Activated T-helper 17 cell treated with anti-CD3 and anti-CD28 coated beads, Interleukin-2, amount 50 U/mL, for 72 hours (primary cell): ENCODE measurements around the gene RAB31. TPM values are rescaled to one million over a fixed set of nuclear protein-coding genes. Genes with fewer than 3 reads are reported as not detected.

Experiments used
- ATAC-seq: fragments of 150-1000 bp; cut with Tn5 transposase; replicated peaks from 2 replicates; pipeline ENCODE4 v1.10.0; 2021; ENCODE audit warnings: mild to moderate bottlenecking, moderate library complexity
- H3K27ac Mint-ChIP-seq: one replicate; pipeline ENCODE4 v1.8.0; 2022; ENCODE audit warnings: mixed read lengths
- H3K27me3 Mint-ChIP-seq: one replicate; pipeline ENCODE4 v1.8.0; 2022; ENCODE audit warnings: mixed read lengths
- H3K36me3 Mint-ChIP-seq: one replicate; pipeline ENCODE4 v1.8.0; 2022; ENCODE audit warnings: low read depth, mild to moderate bottlenecking, mixed read lengths
- H3K4me1 Mint-ChIP-seq: one replicate; pipeline ENCODE4 v1.8.0; 2022; ENCODE audit warnings: mixed read lengths
- H3K4me3 Mint-ChIP-seq: one replicate; pipeline ENCODE4 v1.8.0; 2022; ENCODE audit warnings: mild to moderate bottlenecking, mixed read lengths
- H3K9me3 Mint-ChIP-seq: one replicate; pipeline ENCODE4 v1.8.0; 2022; ENCODE audit warnings: mixed read lengths
- total RNA-seq, 2 donors: library from RNA; stranded (reverse); gene quantifications; one replicate each; pipeline ENCODE4 v1.2.3, GENCODE V29; 2022

Gene RAB31
- total RNA-seq, 2 donors from 2014 or later, result 0.08 to 0.69 TPM

- Mint-ChIP-seq H3K27ac (no peak overlapping the region), H3K4me3 (no peak overlapping the region), H3K4me1 (no peaks in the 10 kb centered on the region), H3K27me3 (peaks cover 25% of the 10 kb centered on the region), H3K36me3 (no peaks in the 10 kb centered on the region), H3K9me3 (no peaks in the 10 kb centered on the region)
- no peak for ATAC-seq
Measured at GRCh38 chr18:9683418-9684396, 24.4 kb upstream of the RAB31 start.

- ATAC-seq, result peak; percentile 42
- H3K4me1 Mint-ChIP-seq, result no peaks in the 10 kb centered on the region
- peaks cover 25% of the 10 kb centered on the region for H3K27me3 Mint-ChIP-seq
- H3K27ac Mint-ChIP-seq, result no peak overlapping the region
- H3K4me3 Mint-ChIP-seq, result peak overlapping the region; percentile 37
- H3K36me3 Mint-ChIP-seq, result no peaks in the 10 kb centered on the region
- no peaks in the 10 kb centered on the region for H3K9me3 Mint-ChIP-seq
Measured at GRCh38 chr18:9684881-9685614, 23.1 kb upstream of the RAB31 start.

- Mint-ChIP-seq H3K9me3 (no peaks in the 10 kb centered on the region), H3K27me3 (peaks cover 25% of the 10 kb centered on the region), H3K4me1 (no peaks in the 10 kb centered on the region), H3K4me3 (peak overlapping the region; percentile 37), H3K27ac (no peak overlapping the region), H3K36me3 (no peaks in the 10 kb centered on the region)
- ATAC-seq, result no peak
Measured at GRCh38 chr18:9685615-9685890, 22.5 kb upstream of the RAB31 start.

- no peaks in the 10 kb centered on the region for H3K9me3 Mint-ChIP-seq
- H3K27ac Mint-ChIP-seq, result no peak overlapping the region
- no peak for ATAC-seq
- peaks cover 17% of the 10 kb centered on the region for H3K27me3 Mint-ChIP-seq
- H3K36me3 Mint-ChIP-seq, result no peaks in the 10 kb centered on the region
- no peaks in the 10 kb centered on the region for H3K4me1 Mint-ChIP-seq
- H3K4me3 Mint-ChIP-seq, result no peak overlapping the region
Measured at GRCh38 chr18:9688036-9688741, 19.9 kb upstream of the RAB31 start.

GRCh38 chr18:9689253-9689652, 18.8 kb upstream of the RAB31 start:
- no peak for ATAC-seq
- H3K9me3 Mint-ChIP-seq, result no peaks in the 10 kb centered on the region
- H3K27ac Mint-ChIP-seq, result no peak overlapping the region
- no peaks in the 10 kb centered on the region for H3K36me3 Mint-ChIP-seq
- H3K4me3 Mint-ChIP-seq, result no peak overlapping the region
- no peaks in the 10 kb centered on the region for H3K4me1 Mint-ChIP-seq
- peaks cover 18% of the 10 kb centered on the region for H3K27me3 Mint-ChIP-seq

GRCh38 chr18:9690418-9691188, 17.5 kb upstream of the RAB31 start:
- H3K4me1 Mint-ChIP-seq, result no peaks in the 10 kb centered on the region
- no peaks in the 10 kb centered on the region for H3K36me3 Mint-ChIP-seq
- ATAC-seq, result no peak
- no peak overlapping the region for H3K4me3 Mint-ChIP-seq
- no peak overlapping the region for H3K27ac Mint-ChIP-seq
- H3K27me3 Mint-ChIP-seq, result peaks cover 17% of the 10 kb centered on the region
- H3K9me3 Mint-ChIP-seq, result no peaks in the 10 kb centered on the region

GRCh38 chr18:9691235-9691634, 16.9 kb upstream of the RAB31 start:
- Mint-ChIP-seq H3K4me3 (no peak overlapping the region), H3K4me1 (no peaks in the 10 kb centered on the region), H3K27me3 (peaks cover 17% of the 10 kb centered on the region), H3K36me3 (no peaks in the 10 kb centered on the region), H3K27ac (no peak overlapping the region), H3K9me3 (no peaks in the 10 kb centered on the region)
- ATAC-seq, result no peak

- H3K4me3 Mint-ChIP-seq, result no peak overlapping the region
- no peak overlapping the region for H3K27ac Mint-ChIP-seq
- ATAC-seq, result no peak
- H3K4me1 Mint-ChIP-seq, result no peaks in the 10 kb centered on the region
- H3K36me3 Mint-ChIP-seq, result no peaks in the 10 kb centered on the region
- peaks cover 28% of the 10 kb centered on the region for H3K27me3 Mint-ChIP-seq
- H3K9me3 Mint-ChIP-seq, result no peaks in the 10 kb centered on the region
Measured at GRCh38 chr18:9694174-9694573, 13.9 kb upstream of the RAB31 start.

GRCh38 chr18:9694952-9695495, 13.1 kb upstream of the RAB31 start:
- ATAC-seq, result no peak
- no peaks in the 10 kb centered on the region for H3K9me3 Mint-ChIP-seq
- peaks cover 28% of the 10 kb centered on the region for H3K27me3 Mint-ChIP-seq

GRCh38 chr18:9695605-9696004, 12.5 kb upstream of the RAB31 start:
- H3K36me3 Mint-ChIP-seq, result no peaks in the 10 kb centered on the region
- no peaks in the 10 kb centered on the region for H3K9me3 Mint-ChIP-seq
- H3K4me1 Mint-ChIP-seq, result no peaks in the 10 kb centered on the region
- no peak overlapping the region for H3K4me3 Mint-ChIP-seq
- peaks cover 28% of the 10 kb centered on the region for H3K27me3 Mint-ChIP-seq
- H3K27ac Mint-ChIP-seq, result no peak overlapping the region
- ATAC-seq, result no peak

More at GRCh38 chr18:9694952-9695495, 13.1 kb upstream of the RAB31 start:
- Mint-ChIP-seq H3K36me3 (no peaks in the 10 kb centered on the region), H3K27ac (no peak overlapping the region), H3K4me1 (no peaks in the 10 kb centered on the region), H3K4me3 (no peak overlapping the region)

GRCh38 chr18:9696112-9696511, 12.0 kb upstream of the RAB31 start:
- no peaks in the 10 kb centered on the region for H3K4me1 Mint-ChIP-seq
- no peaks in the 10 kb centered on the region for H3K36me3 Mint-ChIP-seq
- no peak overlapping the region for H3K4me3 Mint-ChIP-seq
- no peak overlapping the region for H3K27ac Mint-ChIP-seq
- H3K9me3 Mint-ChIP-seq, result no peaks in the 10 kb centered on the region
- H3K27me3 Mint-ChIP-seq, result peaks cover 26% of the 10 kb centered on the region
- ATAC-seq, result no peak

- Mint-ChIP-seq H3K4me1 (peaks cover 2% of the 10 kb centered on the region), H3K9me3 (no peaks in the 10 kb centered on the region), H3K27me3 (peaks cover 24% of the 10 kb centered on the region), H3K36me3 (no peaks in the 10 kb centered on the region), H3K4me3 (no peak overlapping the region), H3K27ac (no peak overlapping the region)
- no peak for ATAC-seq
Measured at GRCh38 chr18:9696701-9697100, 11.4 kb upstream of the RAB31 start.

- Mint-ChIP-seq H3K27me3 (peaks cover 24% of the 10 kb centered on the region), H3K4me3 (no peak overlapping the region), H3K27ac (no peak overlapping the region), H3K9me3 (no peaks in the 10 kb centered on the region), H3K4me1 (peaks cover 6% of the 10 kb centered on the region), H3K36me3 (no peaks in the 10 kb centered on the region)
- ATAC-seq, result no peak
Measured at GRCh38 chr18:9697121-9697520, 11.0 kb upstream of the RAB31 start.

- Mint-ChIP-seq H3K9me3 (no peaks in the 10 kb centered on the region), H3K4me1 (peaks cover 8% of the 10 kb centered on the region), H3K4me3 (no peak overlapping the region), H3K27me3 (peaks cover 20% of the 10 kb centered on the region), H3K36me3 (no peaks in the 10 kb centered on the region), H3K27ac (no peak overlapping the region)
- ATAC-seq, result no peak
Measured at GRCh38 chr18:9698497-9698896, 9.6 kb upstream of the RAB31 start.
